ENCODE measurements around the gene PRAMEF6.
"Not testable (repeated sequence)": the region's sequence is repeated elsewhere in the genome, so short reads cannot be mapped to it uniquely, and the experiment has no call there.

Gene PRAMEF6

DNA sequence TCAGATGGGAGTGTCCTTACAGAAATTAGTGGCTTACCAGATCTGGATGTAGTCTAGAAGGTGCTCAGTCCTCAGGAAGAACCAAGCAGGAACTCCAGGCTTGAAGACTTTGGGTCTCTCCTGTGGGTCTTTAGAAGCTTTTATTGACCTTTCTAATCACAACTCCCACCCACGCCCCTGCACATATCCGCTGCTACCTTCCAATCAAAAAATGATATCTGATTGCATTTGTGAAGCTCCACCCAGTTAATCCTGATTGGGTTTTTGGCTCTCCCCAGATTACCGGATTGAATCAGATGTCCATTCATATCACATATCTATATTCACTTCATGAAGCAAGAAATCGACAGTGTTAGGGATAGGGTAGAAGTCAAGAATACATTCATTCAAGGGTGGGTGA lies at the start of gene PRAMEF6:
PRAMEF6 (minus strand) TSS at position 101 of the 400 bp plus-strand sequence. CDS start 5,062 bp downstream, outside the sequence.
- DNase-seq (ENCODE audit: low spot score), result not testable (repeated sequence)

DNA sequence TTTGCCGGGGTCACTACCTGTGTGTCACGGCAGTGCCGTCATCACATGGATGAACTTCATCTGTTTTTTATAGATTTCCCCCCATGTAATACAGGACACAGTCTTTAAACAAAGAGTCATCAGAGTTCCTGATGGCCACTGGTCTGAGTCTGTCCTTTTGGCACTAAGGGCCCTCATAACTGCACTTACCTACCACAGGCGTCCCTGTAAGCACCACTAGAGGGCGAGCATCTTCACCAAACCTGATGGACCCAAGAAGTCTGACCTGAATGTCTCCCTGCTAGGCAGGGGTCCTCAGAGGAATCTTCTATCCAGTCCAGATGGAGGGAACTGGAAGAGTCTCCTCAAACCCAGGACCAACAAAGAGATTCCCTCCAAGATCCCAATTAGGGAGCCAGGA lies 23.0 kb downstream of the PRAMEF6 start:
- DNase-seq (ENCODE audit: low spot score), result not testable (repeated sequence)

DNA sequence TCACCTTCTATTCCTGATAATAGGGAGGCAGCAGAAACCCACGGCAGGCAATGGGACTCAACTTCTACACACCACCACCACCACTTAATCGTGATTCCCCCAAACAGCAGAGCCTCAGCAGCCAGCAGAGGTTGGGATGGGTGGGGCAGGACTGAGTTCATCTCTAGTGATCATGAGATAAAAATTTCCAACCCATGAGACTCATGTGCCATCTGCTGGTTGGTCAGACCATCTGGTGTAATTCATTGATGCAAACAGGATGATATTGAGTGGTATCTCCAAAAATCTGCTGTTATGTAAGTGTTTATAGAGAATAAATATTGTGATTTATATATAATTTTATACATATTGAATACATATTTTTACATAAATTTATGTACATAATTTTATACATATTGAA lies 25.6 kb downstream of the PRAMEF6 start:
- not testable (repeated sequence) for DNase-seq (ENCODE audit: low spot score)

DNA sequence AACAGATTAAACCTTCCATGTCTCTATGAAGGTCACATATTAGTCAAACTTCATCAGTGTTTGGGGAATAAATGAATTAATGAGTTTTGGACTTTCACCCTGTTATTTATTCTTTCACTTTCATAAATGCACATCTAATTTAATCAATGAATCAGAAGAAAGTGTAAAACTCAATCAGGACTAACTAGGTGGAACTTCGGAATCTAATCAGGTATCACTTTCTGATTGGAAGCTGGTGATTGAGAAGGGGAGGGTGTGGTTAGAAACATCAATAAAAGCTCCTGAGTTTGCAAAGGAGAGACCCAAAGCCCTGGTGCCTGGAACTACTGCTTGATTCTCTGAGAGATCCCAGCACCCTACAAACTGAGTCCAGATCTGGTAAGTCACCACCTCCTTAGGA lies 31.1 kb downstream of the PRAMEF6 start, which contains the start of gene PRAMEF7:
PRAMEF7 (plus strand) TSS at position 301 of the 400 bp plus-strand sequence. CDS start 1,083 bp downstream, outside the sequence.
- DNase-seq (ENCODE audit: low spot score), result not testable (repeated sequence)

DNA sequence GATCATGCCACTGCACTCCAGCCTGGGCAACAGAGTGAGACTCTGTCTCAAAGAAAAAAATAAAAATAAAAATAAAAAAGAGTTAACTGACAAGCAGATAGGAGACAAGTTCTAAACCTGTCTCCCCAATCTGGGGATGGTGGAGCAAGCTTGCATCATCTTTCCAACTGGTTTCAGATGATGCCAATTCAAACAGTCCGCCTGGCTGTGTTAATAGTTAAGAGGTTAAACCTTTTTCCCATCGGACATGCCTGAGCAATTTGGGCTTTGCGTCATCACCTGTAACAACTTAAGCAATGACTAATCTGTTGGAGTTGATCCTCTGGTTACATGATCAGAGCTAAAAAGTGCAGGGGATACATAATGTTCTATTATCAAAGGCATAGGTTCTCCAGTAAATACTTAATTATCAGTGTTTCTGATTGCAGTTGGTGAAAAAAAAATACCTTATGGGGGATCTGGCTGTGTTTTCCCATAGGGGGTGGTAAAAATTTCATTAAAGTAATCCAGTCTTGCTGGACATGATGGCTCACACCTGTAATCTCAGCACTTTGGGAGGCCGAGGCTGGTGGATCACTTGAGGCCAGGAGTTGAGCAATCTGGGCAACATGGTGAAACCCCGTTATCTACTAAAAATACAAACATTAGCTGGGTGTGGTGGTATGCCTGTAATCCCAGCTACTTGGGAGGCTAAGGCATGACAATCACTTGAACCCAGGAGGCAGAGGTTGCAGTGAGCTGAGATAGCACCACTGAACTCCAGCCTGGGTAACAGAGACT lies 43.4 kb downstream of the PRAMEF6 start:
- DNase-seq (ENCODE audit: low spot score), result not testable (repeated sequence)

DNA sequence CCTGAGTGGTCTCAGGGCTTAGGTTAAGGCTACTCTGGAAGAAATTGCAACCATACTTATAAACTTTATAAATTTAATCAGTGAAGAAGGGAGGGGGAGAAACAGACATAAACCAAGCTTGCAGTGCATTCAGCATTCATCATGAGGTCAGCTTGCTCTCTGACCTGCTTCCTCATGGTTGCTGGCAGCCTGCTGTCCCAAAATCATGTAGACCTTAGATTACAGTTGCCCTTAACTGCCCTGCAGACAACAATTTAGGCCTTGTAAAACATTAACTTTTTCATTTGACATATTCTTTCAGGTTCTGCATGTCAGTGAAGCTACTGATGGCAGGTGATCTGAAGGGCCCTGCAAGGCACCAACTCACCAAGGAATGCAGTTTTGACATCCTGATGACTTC lies 48.2 kb downstream of the PRAMEF6 start:
- DNase-seq (ENCODE audit: low spot score), result not testable (repeated sequence)

DNA sequence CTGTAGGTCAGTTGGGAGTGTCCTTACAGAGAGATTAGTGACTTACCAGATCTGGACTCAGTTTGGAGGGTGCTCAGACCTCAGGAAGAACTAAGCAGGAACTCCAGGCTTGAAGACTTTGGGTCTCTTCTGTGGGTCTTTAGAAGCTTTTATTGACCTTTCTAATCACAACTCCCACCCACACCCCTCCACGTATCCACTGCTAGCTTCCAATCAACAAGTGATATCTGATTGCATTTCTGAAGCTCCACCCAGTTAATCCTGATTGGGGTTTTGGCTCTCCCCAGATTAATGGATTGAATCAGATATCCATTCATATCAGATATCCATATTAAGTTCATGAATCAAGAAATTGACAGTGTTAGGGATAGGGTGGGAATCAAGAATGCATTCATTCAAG lies 49.2 kb downstream of the PRAMEF6 start, which contains the start of gene PRAMEF10:
PRAMEF10 (minus strand) TSS at position 101 of the 400 bp plus-strand sequence. CDS start 2,423 bp downstream, outside the sequence.
- not testable (repeated sequence) for DNase-seq (ENCODE audit: low spot score)
